ENCODE data around the gene U2AF2. TPM values are rescaled to one million over a fixed set of nuclear protein-coding genes. Genes with fewer than 3 reads are reported as not detected.
A peak's percentile ranks its signal among the peaks of the same experiment; 100 is the strongest.

U2AF2 gene
- total and polyA plus RNA-seq, 9 of the 15 experiments (the other 6 are each of a cell fraction or from before 2014, with no cell fraction given): 3.0 to 331 (median 157) TPM

DNA sequence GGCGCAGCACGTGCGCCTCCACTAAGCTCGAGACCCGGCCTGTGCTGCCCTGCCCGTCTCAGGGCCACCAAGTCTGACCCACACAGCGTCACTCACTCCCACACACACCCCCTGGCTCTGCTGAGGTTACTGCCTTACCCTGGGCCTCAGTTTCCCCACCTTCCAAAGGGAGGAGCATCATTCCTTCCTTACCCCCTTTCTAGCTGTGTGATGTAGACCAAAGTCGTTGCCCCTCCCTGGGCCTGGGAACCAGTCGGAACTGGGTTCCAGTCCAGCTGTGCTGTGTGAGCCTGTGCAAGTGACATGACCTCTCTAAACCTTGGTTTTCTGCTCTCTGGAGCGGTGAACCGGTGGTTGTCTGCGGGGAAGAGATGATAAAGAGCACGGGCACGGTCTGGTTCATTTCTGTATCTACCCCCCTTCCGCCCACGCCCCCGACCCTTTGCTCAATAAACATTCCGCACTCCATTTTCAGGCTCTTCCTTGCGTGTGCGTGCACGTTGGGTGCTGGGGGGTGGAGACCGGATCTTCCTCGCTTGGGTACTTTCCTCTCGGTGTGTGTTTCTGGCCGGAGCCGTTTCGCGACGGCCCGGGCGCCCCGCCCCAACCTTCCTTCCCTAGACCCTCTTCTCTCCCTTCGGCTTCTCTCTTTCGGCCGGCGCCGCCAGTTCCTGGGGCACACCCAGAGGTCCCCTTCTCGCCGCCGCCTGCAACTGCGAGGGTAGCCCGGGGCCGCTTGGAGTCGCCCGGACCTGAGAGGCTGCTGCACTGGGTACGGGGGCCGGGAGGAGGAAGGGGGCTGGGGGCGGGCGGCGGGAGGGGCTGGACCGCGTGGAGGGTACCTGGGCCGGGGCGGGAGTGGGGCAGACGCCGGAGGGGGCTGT is 11.6 kb upstream of the U2AF2 start, which contains the start of gene ZNF581 (continued):
- TF ChIP-seq, protein P1, sequence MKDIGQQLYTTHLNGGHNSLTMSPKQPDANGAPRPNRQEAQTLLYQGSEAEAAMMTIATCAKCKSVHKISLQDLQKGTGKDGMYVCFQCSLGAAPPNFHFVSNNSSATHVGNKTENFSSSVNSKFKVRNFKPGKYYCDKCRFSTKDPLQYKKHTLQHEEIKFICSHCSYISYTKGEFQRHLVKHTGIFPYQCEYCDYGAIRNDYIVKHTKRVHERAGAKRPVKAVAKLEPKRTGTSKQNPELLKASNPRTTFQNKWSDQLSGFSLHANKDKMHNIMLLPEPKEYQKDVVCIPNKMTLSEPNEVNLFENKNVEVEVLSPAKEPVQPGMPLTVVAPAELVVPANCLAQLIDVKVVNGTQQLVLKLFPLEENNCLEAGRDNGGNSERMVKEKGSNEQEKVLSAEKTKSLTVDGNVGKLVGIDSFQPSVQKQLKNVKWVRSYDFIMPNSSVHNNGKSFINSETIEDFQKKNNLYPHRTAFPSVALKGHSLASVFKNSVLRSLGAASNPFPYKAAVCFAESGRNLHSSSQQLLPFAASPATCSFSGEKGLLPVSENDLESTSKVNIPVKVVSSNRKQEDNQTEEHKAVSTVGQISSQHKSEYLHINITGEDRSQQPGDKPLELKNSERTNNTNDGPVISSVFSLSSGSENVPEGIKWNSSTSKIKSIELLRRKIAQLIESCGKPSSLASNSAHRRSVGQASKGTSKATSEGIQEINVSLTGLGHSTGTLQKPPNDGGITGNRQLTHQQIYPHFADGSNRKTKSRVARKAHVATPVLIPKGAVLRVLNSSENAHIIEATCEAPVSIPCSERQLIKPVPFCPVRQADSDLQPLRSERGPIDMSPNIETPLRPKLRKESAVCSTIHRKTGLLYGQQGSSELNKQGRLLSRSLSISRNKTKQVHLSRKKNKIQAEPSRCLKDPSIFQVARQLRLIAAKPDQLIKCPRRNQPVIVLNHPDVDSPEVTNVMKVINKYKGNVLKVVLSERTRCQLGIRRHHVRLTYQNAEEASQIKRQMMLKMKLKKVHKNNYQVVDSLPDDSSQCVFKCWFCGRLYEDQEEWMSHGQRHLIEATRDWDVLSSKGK (CRISPR knock-in tag; IDR thresholded peaks at IDR 0.05): no peak
- TF ChIP-seq, protein P2, sequence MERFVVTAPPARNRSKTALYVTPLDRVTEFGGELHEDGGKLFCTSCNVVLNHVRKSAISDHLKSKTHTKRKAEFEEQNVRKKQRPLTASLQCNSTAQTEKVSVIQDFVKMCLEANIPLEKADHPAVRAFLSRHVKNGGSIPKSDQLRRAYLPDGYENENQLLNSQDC (CRISPR knock-in tag; IDR thresholded peaks at IDR 0.05): no peak
- TF ChIP-seq FUS (optimal IDR thresholded peaks at IDR 0.05; ENCODE audit: low read depth, low read length) (no peak), TSC22D4 (tag; IDR thresholded peaks at IDR 0.05) (no peak), MTA3 (IDR thresholded peaks at IDR 0.05; ENCODE audit: borderline replicate concordance) (peak; percentile 74), KAT7 (CRISPR knock-in tag; IDR thresholded peaks at IDR 0.05; ENCODE audit: borderline replicate concordance) (no peak), FOXJ2 (tag; IDR thresholded peaks at IDR 0.05) (no peak), ZNF778 (CRISPR knock-in tag; IDR thresholded peaks at IDR 0.05) (no peak), HDAC1 (IDR thresholded peaks at IDR 0.05) (peak; percentile 39 to 80; a peak in 3 of 4 replicates), ZNF12 (CRISPR knock-in tag; IDR thresholded peaks at IDR 0.05) (no peak), KDM4B (IDR thresholded peaks at IDR 0.05; ENCODE audit: borderline replicate concordance in 2 of 2, low read depth in 1 of 2) (peak in 1 of 2 experiments; percentile 81; a peak in 1 of 4 replicates), MAZ (CRISPR knock-in tag; conservative IDR thresholded peaks at IDR 0.05 in 1 of 2, IDR thresholded peaks at IDR 0.05 in 1 of 2) (peak; percentile 91 to 95)
- TF ChIP-seq, protein P3, sequence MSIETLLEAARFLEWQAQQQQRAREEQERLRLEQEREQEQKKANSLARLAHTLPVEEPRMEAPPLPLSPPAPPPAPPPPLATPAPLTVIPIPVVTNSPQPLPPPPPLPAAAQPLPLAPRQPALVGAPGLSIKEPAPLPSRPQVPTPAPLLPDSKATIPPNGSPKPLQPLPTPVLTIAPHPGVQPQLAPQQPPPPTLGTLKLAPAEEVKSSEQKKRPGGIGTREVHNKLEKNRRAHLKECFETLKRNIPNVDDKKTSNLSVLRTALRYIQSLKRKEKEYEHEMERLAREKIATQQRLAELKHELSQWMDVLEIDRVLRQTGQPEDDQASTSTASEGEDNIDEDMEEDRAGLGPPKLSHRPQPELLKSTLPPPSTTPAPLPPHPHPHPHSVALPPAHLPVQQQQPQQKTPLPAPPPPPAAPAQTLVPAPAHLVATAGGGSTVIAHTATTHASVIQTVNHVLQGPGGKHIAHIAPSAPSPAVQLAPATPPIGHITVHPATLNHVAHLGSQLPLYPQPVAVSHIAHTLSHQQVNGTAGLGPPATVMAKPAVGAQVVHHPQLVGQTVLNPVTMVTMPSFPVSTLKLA (conservative IDR thresholded peaks at IDR 0.05): peak; percentile 59 to 89; a peak in 3 of 4 replicates
- TF ChIP-seq, protein P4, sequence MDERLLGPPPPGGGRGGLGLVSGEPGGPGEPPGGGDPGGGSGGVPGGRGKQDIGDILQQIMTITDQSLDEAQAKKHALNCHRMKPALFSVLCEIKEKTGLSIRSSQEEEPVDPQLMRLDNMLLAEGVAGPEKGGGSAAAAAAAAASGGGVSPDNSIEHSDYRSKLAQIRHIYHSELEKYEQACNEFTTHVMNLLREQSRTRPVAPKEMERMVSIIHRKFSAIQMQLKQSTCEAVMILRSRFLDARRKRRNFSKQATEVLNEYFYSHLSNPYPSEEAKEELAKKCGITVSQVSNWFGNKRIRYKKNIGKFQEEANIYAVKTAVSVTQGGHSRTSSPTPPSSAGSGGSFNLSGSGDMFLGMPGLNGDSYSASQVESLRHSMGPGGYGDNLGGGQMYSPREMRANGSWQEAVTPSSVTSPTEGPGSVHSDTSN (CRISPR knock-in tag; IDR thresholded peaks at IDR 0.05; ENCODE audit: low read depth): no peak
- TF ChIP-seq, protein P4 (tag; conservative IDR thresholded peaks at IDR 0.05; ENCODE audit: low read depth): no peak
- TF ChIP-seq, protein P5, sequence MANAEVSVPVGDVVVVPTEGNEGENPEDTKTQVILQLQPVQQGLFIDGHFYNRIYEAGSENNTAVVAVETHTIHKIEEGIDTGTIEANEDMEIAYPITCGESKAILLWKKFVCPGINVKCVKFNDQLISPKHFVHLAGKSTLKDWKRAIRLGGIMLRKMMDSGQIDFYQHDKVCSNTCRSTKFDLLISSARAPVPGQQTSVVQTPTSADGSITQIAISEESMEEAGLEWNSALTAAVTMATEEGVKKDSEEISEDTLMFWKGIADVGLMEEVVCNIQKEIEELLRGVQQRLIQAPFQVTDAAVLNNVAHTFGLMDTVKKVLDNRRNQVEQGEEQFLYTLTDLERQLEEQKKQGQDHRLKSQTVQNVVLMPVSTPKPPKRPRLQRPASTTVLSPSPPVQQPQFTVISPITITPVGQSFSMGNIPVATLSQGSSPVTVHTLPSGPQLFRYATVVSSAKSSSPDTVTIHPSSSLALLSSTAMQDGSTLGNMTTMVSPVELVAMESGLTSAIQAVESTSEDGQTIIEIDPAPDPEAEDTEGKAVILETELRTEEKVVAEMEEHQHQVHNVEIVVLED (CRISPR knock-in tag; IDR thresholded peaks at IDR 0.05): peak; percentile 58

Data from K562 (cell line).